Measurements from ENCODE around the gene TMEM131L.
"Not testable (repeated sequence)": the region's sequence is repeated elsewhere in the genome, so short reads cannot be mapped to it uniquely, and the experiment has no call there.

The TMEM131L gene

DNA sequence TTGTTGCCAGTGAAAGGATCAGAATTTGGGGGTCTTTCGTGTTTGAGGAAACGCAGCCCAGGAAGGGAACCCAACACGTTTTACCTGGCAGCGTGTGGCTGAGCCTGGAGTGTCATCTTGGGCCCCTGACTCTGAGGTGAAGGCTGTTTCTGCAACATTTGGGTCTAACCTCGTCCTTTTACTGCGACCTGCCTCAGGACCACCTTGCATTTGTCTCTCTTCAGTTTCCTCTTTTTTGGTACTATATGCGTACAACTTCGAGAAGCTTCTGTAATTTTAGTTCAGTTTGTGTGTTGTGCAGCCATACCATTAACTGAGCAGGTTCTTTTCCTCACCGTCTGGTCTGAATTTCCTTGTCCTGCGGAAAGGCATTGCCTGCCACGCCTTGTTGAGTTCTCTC lies 61.5 kb downstream of the TMEM131L start:
- no peak for DNase-seq

DNA sequence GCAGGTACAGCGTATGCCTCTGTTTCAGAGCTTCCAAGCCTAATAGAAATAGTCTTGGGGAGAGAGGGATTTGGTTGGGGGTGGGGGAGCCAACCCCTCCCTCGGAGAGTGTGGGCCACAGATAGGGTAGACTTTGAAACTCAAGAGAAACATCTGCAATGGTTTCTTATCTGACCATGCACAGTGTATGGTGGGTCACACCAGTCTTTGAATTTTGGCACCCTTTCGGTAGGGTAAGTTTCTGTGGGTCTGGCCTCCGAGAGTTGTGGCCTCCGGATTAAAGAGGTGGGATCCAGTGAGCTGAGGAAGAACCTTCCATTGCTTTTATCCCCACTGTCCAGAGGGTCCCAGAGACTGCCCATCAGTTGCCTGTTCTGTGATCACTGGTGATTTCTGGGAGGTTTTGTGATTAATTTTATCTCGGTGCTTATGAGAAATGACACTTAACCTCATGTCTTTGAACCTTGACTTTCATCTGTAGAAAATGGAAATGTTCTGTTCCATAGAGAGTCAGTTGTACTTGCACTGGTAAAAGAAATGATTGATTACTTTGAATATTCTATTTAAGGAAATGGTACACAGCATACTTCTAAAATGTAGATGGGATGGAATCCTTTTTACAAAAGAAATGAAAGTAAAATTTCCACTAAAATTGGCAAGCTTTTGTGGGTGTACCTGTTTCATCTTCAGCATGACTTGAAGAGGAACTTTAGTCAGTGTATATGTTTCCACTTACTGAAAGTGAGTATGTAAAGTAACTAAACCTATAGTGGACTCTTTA lies 62.7 kb downstream of the TMEM131L start:
- peak; percentile 95 for DNase-seq

DNA sequence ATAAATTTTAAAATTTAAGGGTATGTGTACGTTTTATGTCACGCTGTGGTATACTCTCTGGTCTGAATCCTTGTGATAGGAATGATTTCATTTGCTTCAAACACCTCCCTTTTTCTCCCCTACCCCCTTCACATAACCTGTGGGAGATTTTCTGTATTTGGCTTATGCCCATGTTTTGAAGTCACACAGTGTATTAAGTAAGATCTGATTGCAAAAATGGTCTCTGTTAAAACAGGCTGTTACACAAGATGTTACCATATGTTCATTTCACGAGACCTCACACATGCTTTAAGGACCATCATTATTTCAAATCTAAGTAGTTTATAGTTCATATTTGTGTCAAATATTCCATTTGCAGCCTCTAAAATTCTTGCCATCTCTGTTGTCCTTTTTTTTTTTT lies 63.5 kb downstream of the TMEM131L start:
- DNase-seq: peak; percentile 67

DNA sequence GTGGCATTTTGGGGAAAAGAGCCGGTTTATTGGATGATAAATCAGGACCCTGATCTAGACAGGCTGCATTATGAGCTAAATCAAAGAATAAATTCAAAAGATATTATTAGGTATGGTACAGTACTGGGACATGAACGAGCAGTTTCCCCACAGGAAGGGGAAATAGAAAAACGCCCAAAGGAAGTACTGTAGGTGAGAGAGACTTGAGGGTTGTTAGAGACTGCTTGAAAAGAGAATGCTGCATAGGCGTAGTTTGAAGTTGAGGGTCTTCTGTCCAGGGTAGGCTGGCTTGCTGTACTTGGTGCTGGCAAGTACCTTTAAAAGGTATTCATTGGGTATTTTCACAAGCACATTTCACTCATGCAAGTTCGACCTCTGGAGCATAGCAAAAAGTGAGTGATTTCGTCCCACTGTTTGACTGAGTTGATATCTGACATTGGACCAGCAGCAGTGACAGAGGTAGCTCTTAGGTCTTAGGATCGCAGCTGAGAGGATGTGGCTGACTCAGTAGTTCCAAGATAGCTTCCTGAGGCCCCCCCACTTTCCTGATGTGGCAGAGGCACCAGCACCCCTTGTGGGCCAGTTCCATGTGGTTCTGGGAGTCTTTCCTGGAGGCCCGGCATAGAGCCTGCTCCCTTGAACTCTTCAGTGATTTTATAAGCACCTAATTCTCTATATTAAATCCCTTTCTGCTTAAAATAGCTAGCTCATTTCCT lies 64.3 kb downstream of the TMEM131L start:
- no peak for DNase-seq

DNA sequence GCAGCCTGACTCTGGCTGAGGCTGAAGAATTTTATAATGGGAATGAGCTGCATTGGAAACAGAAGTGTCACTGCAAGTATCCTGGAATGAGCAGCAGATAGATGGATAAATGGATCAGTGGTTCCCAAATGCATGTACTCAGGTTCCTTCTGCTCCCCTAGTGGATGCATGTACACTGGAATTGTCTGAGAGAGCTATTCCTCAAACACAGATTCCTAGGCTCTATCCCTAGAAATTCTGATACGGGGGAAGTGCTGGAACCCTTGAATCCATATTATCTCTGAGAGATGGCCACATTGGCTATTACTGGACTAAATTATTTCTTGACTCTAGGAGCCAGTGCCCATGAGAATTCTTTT lies 64.8 kb downstream of the TMEM131L start:
- no peak for DNase-seq

DNA sequence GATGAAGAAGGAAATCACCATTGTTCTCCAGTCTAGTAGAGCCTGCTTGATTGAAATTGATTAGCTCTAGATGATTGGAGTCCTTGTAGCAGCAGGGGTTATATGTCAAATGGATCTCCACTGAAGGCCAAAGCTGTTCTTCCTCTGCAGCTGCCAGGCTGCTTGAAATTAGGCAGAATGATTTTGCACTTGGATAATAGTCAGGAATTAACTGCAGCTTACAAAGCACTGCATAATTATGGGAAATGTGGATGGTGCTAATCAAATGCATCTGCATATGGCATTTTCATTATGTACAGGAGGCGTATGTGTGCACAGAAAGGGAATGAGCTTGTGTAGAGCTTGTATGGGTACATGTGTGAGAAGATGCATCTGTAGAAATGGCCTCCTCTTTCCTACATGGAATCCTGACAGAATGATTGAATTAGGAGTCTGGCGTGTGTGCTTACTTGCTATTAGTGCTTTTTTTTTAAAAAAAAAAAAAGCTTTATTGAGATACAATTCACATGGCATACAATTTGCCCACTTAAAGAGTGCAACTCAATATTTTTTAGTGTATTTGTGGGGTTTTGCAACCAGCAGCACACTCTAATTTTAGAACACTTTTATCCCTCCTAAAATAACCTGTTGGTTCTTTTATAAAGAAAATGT lies 65.9 kb downstream of the TMEM131L start:
- DNase-seq: no peak

DNA sequence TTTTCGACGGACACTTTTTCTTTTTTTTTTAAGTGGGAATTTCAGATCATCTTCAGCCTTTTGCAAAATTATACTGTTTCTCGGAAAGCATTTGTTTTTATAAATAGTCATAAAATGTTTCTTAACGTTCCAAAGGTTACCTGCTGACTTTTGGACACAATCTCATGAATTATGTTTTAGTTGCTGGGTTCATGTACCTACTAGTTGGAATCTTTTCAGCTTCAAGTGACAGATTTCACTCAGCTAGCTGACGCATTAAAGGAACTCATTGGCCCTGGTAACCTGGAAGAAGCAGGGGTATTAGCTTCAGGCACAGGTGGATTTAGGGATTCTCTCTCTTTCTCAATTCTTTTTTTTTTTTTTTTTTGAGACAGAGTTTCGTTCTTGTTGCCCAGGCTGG lies 66.5 kb downstream of the TMEM131L start:
- no peak for DNase-seq

DNA sequence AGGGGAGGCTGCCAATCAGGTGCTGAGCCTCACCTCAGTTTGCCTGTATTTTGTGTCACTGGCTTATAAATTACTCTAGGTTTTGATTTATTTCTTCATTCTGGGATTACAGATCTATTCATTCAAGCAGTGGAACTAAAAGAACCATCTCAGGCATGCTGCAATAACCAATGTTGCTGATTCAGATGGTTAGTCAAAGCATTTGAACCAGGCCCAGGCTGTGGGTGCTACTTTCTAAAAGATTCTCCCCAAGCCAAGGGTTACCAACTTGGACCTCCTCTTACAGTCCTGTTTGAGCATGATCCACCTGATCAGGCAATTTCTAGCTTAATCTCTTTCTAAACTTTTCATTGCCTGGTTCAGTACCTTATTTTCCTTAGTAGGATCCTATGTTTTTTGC lies 67.2 kb downstream of the TMEM131L start:
- DNase-seq: no peak

DNA sequence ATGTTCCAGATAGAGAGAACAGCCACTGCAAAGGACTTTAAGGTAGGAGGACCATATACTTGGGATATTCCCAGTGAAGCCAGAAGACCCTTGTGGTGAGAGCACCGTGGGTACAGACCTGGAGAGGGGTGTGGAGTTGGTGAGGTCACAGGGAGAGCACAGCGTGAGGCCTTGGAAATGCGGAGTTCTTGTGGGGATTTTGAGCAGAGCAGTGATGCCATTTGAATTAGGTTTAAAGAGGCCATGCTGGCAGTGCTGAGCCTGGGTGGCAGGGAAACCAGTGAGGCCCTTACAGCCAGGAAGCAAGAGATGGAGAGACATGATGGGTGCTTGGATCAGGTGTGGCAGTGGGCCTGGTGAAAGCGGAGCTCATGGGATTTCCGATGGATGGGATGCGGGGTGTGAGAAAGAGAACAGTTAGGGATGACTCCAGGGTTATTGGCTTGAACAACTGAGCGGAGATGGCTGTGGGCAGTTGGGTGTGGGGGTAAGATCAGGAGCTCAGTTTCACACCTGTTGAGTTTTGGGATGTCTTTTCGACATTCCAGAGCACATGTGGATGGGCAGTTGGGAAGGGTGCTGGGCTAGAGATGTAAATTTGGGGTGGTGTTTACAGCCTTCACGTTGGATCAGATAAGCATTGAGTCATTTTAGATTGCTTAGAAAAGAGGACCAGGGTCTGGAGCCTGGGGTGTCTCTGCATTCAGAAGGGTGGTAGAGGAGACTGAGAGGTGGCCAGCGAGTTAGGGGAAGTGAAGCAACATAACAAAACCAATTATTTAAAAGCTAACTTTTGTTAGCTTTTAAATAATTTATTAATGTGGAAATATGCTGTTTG lies 68.9 kb downstream of the TMEM131L start:
- peak; percentile 36 for DNase-seq

DNA sequence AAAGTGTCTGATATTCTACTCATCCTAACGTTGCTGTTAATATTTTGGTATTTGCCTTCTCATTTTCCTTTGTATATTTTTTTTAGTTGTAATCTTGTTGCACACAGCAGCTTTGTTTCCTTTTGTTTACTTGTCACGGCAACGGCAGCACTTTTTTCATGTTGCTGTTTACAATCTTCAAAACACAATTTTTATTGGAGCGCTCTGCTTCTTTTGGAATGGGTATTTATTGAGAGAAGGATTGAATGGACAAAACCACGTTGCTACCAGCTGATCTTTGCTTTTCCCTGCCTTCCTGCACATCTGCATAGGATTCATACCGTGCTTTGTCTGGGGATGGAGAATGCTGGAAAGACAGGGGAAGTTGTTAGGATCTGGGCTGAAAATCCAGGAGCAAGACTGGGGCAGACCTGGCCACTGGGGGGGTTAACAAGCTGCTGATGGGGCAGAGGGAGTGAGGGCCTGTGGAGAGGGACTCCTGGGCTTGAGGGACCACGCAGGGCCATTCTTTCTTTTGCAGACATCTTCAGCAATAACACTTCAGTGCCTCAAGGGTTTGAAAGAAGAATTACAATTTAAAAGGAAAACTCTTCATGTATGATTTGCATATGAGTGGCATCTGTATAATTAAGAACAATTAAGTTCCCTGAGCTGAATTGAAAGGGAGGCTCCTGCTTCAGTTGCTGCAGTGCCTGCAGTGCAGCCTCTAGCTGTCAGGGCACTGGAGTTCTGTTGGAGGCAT lies 69.8 kb downstream of the TMEM131L start:
- DNase-seq: no peak

DNA sequence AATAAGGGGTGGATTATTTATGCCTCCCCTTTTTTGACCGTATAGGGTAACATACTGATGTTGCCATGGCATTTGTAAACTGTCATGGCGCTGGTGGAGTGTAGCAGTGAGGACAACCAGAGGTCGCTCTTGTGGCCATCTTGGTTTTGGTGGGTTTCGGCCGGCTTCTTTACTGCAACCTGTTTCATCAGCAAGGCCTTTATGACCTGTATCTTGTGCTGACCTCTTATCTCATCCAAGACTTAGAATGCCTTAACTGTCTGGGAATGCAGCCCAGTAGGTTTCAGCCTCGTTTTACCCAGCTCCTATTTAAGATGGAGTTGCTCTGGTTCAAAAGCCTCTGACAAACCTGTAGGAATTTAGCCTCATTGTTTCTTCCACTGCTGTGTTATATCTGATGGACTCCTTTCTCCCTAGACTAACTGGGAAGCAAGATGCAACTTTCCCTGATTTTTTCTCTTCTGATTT lies 71.4 kb downstream of the TMEM131L start:
- DNase-seq: no peak

DNA sequence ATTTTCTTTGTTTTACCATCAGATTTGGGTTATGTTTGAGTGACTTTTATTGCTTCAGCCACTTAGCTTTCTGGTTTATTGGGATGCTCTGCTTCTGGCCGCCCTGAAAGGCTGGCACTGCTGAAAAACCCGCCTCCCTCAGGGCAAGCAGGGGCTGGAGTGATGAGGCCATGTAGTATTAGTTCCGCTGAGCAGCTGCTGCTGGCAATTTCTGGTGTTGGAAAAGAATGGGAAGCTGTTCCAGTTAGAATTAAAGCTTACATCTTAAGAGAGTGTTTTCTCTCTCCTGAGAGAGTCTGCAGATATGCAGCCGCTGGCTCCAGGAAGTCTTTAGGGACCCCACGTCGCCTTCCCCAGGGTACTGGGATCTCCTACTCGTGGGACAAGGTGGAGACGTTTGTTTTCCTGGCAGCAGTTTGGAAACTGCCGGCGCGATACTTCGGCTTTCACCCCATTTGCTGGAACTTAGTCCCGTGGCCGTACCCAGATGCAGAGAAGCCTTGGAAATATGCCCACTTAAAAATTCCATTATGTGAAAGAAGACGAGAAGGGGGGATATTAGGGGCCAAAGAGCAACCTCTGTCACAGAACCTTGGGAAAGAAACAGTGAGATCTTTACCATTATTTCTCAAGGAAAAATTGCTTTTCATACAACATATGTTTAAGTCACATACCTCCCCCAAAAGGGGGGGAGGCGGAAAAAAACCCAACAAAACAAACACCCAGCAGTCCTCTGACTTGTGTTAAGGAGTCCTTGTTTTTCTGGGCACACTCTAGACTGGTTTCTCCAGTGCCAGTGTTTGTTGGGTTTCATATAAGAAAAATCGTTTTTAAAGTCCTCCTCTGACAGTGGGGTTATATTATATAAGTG lies 72.6 kb downstream of the TMEM131L start:
- no peak for DNase-seq

DNA sequence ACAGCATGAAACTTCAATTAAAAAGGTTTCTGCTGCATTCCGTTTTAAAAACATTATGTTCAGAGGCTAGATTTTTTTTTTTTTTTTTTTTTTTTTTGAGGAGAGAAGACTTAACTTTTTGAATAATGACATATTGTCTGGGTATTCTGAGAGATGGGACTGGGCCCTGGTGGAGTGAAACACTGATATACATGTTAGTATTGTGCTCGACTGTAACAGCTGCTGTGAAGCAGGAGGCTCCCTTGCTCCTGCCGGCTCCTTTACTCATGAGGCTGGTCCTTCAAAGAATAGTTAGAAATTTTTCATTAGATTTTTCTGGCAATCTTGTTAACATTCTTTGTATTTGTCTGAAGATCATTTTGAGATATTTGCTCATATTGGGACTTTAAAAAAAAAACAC lies 73.3 kb downstream of the TMEM131L start:
- DNase-seq: no peak

DNA sequence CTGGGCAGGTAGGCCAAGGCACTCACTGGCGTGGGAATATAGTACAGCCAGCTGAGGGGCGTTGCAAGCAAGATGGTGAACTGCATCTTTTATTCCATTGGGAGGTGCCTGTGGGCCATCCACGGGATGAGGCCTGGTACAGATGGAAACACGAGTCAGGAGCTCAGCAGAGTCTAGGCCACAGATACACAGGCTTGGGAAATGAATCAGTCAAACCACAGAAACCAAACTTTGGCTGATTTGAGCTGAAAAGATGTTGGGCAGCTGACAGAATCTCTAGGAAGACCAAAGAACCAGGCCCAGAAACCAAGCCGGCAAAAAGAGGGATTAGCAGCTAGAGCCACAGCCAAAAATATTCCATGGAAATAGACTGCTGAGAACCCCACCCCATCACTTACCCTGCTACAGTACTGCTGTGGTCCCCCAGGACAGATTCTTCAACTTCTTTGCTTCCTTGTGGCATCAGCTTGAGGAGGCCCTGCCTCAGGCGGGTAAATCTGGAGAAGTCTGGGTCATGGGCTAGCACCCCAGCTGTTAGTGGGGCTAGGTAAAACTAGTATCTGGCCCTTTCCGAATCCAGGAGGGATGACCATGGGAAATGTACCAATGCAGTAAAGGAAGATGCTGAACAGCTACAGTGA lies 75.4 kb downstream of the TMEM131L start:
- no peak for DNase-seq

DNA sequence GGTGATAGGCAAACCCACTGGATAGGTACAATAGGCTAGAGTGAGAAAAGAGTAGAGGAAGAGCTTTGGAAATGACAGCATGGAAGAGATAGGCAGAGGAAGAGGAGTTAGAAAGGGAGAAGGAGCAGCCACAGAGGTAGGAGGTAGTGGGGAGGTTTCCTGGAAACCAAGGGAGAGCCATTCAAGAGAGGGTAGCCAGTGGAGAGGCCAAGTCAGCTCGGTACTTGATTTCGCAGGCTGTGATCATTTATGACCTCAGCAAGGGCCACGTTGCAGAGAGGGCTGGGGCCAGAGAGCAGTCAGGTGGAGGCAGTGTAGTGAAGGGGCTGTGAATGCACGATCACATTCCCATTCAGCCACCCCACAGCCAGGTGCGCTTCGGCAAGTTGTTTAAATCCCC lies 76.0 kb downstream of the TMEM131L start:
- DNase-seq: no peak

DNA sequence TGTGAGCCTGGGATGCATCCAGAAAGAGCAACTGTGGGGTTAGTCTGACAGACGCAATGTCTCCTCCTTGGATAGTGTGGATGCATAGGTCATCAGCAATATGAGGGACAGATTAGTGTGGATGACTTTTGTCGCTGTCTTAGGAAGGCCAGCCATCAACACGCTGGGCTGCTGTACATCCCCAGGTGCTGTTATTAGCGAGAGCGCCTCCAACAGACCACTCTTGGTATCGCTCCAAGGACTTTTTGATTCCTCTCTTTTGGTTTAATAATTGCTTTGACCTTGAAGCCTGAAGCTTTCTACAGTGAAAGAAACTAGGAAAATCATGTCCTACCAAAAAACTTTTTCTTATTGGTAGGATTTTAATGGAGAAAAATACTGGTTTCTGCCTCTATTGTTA lies 76.7 kb downstream of the TMEM131L start:
- no peak for DNase-seq

DNA sequence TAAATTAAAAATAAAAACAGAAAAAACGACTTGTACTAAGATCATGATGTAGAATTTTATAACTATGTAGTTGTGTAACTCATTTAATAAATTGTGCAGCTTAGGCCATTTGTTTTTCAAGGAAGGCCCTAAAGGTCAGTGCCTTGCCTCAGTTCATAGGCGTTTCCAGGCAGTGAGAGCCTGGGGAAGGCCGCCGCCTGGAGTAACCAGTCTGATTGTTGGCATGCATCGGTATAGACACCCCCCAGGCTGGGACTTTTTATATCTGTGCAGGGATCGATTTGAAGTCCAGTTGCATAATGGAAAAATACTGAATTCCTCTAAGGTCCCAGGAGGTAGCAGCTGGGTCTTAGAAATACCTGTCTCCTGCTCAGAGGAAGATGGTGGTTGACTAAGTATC lies 77.2 kb downstream of the TMEM131L start:
- DNase-seq: no peak

DNA sequence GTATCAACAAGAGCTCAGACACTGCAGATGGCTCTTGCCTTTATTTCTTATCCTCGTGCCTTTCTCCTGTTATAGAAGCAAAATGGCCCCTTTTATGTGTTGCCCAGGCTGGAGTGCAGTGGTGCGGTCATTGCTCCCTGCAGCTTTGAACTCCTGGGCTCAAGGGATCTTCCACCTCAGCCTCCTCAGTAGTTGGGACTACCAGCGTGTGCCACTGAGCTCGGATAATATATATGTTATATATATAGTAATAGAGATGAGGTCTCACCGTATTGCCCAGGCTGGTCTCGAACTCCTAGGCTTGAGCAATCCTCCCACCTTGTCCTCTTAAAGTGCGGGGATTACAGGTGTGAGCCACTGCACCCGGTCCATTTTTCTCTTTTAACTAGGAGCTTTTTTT lies 79.7 kb downstream of the TMEM131L start:
- DNase-seq: no peak

DNA sequence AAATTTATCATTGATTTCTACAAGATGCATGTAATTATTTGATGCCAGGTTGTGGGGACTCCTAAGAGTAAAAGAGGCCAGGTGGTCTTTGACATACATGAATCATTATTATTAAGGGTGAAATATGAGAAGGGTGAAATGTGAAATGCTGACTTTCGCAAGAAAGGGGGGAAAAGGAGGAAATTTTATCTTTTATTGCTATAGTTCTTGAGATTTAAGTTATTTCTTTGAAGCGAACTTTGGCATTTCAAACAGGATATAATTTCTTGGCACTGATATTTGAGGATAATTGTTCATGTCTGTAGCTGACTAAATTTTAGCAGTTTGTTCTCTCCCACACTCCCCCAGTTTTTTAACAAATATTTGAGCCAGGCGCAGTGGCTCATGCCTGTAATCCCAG lies 80.1 kb downstream of the TMEM131L start:
- no peak for DNase-seq

DNA sequence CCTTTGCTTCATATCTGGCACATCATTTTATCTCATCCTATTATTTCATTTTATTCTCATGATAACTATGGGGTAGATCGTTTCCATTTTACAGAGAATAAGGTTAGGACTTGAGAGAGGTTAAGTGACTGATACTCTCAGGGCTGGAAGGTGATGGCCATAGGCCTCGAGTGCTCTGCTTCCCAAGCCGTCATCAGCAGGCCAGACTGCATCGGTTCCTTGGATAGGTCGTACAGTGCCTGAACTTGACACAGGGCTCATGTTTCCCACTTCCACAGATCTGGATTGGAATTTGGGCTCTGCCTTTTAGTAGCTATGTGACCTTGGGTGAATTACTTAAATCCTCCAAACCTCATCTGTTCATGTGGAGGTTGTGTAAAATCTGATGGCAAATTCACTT lies 81.4 kb downstream of the TMEM131L start:
- no peak for DNase-seq

DNA sequence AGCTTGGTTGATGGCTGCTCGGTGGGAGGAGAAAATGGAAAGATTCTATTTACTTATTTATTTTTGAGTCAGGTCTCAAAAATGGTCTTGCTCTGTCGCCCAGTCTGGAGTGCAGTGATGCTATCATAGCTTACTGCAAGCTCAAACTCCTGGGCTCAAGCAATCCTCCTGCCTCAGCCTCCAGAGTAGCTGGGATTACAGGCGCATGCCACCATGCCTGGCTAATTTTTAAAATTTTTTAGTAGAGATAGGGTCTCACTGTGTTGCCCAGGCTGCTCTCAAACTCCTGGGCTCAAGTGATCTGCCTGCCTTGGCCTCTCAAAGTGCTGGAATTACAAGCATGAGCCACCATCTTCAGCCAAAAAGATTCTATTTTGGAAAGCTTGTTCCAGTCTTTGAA lies 82.7 kb downstream of the TMEM131L start:
- DNase-seq: not testable (repeated sequence)
